HG03066 (cell line): ENCODE data around the gene MYO5B.

Experiments used
- ATAC-seq: cut with Tn5 transposase; IDR thresholded peaks from one replicate; pipeline ENCODE4 v1.9.1; 2021; ENCODE audit warnings: low read depth; ENCODE audit not compliant: unreplicated experiment

Gene MYO5B

GRCh38 chr18:49934457-49934856 lies 260.5 kb downstream of the MYO5B start:
- ATAC-seq: no peak

GRCh38 chr18:49933530-49934128 lies 261.3 kb downstream of the MYO5B start:
- no peak for ATAC-seq

GRCh38 chr18:49931760-49932159 lies 263.2 kb downstream of the MYO5B start:
- no peak for ATAC-seq

GRCh38 chr18:49931179-49931578 lies 263.8 kb downstream of the MYO5B start:
- ATAC-seq: no peak

DNA sequence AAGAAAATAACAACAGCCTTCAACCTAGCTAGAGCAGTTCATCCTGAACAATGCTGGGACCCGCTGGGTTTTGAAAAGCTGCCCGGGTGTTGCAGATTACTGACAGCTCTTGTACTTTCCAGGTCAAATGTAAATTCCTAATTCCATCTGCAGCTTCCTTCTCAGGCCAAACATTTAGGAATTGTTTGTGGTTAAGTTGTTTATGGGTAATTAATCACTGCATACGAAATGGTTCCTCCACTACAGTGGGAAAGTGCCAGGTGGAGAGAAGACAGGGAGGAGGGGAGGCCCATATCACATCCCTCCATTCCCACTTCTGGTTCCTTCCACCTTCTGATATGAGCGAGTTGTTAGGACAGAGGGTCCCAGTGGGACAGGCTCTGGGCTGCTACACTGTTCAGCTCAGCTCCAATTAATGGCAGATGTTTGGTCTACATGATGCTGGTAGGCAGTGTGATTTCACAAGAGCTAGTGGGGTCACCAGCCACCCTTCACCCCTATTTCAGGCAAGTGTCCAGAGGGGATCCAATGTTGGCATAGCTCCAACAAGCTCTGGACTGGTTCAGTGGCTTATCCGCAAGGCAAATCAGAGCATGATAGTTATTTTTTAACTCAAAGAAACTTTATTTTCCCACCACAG lies 268.7 kb downstream of the MYO5B start:
- ATAC-seq: no peak

- ATAC-seq: no peak
These were observed 270.5 kb downstream of the MYO5B start for GRCh38 chr18:49924293-49924983.

GRCh38 chr18:49922228-49922627 lies 272.7 kb downstream of the MYO5B start:
- ATAC-seq: no peak

GRCh38 chr18:49921318-49921985 lies 273.5 kb downstream of the MYO5B start:
- no peak for ATAC-seq

GRCh38 chr18:49920731-49921130 lies 274.2 kb downstream of the MYO5B start:
- ATAC-seq: no peak

GRCh38 chr18:49917742-49918141 lies 277.2 kb downstream of the MYO5B start:
- no peak for ATAC-seq

- no peak for ATAC-seq
These were observed 279.6 kb downstream of the MYO5B start for GRCh38 chr18:49915352-49915751.

- no peak for ATAC-seq
These were observed 281.7 kb downstream of the MYO5B start for GRCh38 chr18:49913221-49913620.

DNA sequence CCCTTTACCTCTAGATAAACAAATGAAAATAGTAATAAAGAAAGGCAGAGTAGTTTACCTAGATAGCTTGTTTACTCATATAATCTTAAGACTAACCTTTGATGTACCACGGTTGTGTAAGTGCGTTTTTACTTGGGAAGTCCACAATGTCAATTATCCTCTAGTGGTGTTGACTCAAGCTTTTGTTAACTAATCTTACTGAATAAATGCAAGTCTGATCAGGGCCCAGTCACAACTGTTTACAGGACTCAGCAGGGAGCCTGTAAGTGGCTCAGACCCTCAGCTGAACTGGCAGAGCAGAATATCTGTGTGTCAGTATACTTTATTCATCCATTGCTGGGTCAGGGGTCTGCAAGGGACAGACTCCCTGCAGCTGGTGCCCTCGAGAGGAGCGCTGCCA lies 283.5 kb downstream of the MYO5B start:
- no peak for ATAC-seq

DNA sequence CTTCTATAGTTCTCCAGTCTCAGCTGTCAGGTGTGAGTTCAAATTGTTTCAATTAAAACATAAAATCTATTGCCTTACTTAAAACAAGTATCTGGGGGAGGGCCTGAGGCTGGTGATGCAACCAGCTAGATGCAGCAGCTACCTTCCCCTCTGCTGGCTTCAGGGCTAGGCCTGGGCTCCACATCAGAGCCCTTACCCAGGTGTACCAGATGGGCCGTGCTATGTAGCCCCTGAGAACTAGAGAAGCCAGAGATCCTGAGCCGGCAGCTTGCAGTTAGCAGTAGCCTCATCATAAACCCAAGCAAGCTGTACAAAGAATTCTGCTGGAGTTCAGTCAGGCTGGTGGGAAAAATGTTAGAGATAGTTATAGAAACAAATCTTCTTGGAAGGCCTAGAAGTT lies 284.0 kb downstream of the MYO5B start:
- ATAC-seq: no peak

DNA sequence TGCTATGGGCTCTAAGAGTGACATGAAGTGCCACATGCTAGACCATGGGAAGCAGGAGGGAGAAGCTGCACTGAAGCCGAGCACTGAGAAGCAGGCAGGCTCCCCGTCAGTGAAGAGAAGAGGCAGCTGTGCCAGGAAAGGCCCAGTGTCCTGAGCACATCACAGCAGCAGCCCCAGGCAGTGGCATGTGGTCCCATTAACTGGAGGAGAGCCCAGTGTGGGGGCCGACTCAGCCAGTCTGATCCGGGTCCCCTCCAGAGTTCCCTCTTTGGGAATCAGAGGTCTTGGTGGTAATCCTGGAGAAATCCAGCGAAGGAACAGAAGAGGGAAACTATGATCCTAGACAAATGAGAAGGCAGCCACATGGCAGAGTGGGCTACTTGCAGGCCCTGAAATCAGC lies 284.9 kb downstream of the MYO5B start:
- no peak for ATAC-seq

- no peak for ATAC-seq
These were observed 287.5 kb downstream of the MYO5B start for GRCh38 chr18:49907346-49907929.

- no peak for ATAC-seq
These were observed 289.2 kb downstream of the MYO5B start for GRCh38 chr18:49905771-49906170.

- no peak for ATAC-seq
These were observed 289.9 kb downstream of the MYO5B start for GRCh38 chr18:49904871-49905555.

- ATAC-seq: no peak
These were observed 293.0 kb downstream of the MYO5B start for GRCh38 chr18:49901862-49902340.

DNA sequence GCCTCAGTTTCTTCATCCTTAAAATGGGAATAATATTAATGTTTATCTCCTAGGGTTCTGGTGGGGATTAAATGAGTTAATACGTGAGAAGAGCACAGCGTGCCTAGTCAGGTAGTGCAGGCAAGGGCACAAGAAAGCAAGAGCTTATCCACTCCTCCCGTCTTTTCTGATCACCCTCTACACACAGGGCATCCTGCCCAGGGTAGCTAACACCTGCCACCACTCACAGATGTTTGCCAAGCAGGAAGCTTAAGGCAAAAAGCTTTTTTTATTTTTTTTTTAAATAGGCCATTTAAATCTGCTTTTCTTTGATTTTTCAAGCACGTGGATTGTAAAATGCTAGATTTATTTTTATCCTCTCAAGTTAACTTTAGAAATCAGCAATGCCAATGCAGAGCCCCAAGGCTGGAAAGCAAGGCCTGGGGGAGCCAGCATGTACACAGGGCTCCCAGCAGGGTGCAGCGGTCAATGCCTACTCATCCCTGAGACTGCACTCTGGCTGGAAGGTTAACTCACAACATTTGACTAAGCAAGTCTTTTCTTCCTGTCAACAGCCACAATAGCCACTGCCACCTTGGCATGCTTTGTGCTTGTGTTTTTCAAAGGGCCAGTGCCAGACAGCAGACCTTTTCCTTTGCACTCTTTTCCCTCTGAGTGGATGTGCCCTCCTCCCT lies 295.2 kb downstream of the MYO5B start:
- ATAC-seq: no peak
